Measurements from ENCODE around the gene ATP2A3.

- TF ChIP-seq CTCF (IDR thresholded peaks at IDR 0.05) (no peak), POLR2A (IDR thresholded peaks at IDR 0.05) (no peak)
Observed at GRCh38 chr17:3929764-3930163, 34.5 kb downstream of the ATP2A3 start.
